Measurements from ENCODE around the gene ACBD4. TPM values are rescaled to one million over a fixed set of nuclear protein-coding genes. Genes with fewer than 3 reads are reported as not detected.

Gene ACBD4
- polyA plus RNA-seq, 1 of the 3 experiments (the other 2 are of a cell fraction), result 15.8 TPM

- Histone ChIP-seq H4K20me1 (ENCODE audit: insufficient read depth) (no peaks in the 10 kb centered on the region), H3K27me3 (ENCODE audit: insufficient read depth) (no peaks in the 10 kb centered on the region), H3K9ac (no peak overlapping the region), H3K4me1 (ENCODE audit: control insufficient read depth in 1 of 2, insufficient read depth in 2 of 2, low read depth in 1 of 2, low read length in 1 of 2) (peaks cover 0 to 1% of the 10 kb centered on the region in 2 experiments; a peak in 1 of 4 replicates), H3K36me3 (replicated peaks in 1 of 2; ENCODE audit: control insufficient read depth in 1 of 2, insufficient read depth in 2 of 2, low read length in 1 of 2) (peaks cover 19 to 70% of the 10 kb centered on the region in 2 experiments), H3K9me2 (no peaks in the 10 kb centered on the region), H3K79me2 (ENCODE audit: insufficient read depth) (no peaks in the 10 kb centered on the region), H3K4me2 (no peak overlapping the region), H3K27ac (ENCODE audit: low read depth in 2 of 2, low read length in 1 of 2) (no peak overlapping the region), H3F3A (replicated peaks; ENCODE audit: insufficient read depth) (peaks cover 3% of the 10 kb centered on the region), H2AFZ (ENCODE audit: low read depth) (no peak overlapping the region), H3K4me3 (ENCODE audit: low read depth in 2 of 2, low read length in 1 of 2) (no peak overlapping the region), H3K9me3 (no peaks in the 10 kb centered on the region)
- no peak for TF ChIP-seq FOXM1 (IDR thresholded peaks at IDR 0.05; ENCODE audit: low read depth)
- TF ChIP-seq, protein P1, sequence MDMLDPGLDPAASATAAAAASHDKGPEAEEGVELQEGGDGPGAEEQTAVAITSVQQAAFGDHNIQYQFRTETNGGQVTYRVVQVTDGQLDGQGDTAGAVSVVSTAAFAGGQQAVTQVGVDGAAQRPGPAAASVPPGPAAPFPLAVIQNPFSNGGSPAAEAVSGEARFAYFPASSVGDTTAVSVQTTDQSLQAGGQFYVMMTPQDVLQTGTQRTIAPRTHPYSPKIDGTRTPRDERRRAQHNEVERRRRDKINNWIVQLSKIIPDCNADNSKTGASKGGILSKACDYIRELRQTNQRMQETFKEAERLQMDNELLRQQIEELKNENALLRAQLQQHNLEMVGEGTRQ (IDR thresholded peaks at IDR 0.05; ENCODE audit: borderline replicate concordance, low read depth, low read length), result no peak
- no peak for TF ChIP-seq GABPA (IDR thresholded peaks at IDR 0.05; ENCODE audit: low read depth)
- no peak for TF ChIP-seq MXI1 (IDR thresholded peaks at IDR 0.05; ENCODE audit: low read depth, low read length)
- no peak for TF ChIP-seq ELF1 (IDR thresholded peaks at IDR 0.05)
- no peak for TF ChIP-seq FOXJ3 (CRISPR knock-in tag; IDR thresholded peaks at IDR 0.05)
- no peak for TF ChIP-seq CTCF (IDR thresholded peaks at IDR 0.05)
- TF ChIP-seq FOSL2 (IDR thresholded peaks at IDR 0.05; ENCODE audit: borderline replicate concordance, low read depth), result no peak
- TF ChIP-seq, protein P2, sequence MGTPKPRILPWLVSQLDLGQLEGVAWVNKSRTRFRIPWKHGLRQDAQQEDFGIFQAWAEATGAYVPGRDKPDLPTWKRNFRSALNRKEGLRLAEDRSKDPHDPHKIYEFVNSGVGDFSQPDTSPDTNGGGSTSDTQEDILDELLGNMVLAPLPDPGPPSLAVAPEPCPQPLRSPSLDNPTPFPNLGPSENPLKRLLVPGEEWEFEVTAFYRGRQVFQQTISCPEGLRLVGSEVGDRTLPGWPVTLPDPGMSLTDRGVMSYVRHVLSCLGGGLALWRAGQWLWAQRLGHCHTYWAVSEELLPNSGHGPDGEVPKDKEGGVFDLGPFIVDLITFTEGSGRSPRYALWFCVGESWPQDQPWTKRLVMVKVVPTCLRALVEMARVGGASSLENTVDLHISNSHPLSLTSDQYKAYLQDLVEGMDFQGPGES (IDR thresholded peaks at IDR 0.05; ENCODE audit: low read depth, low read length), result no peak
- TF ChIP-seq TEAD4 (IDR thresholded peaks at IDR 0.05; ENCODE audit: borderline replicate concordance, insufficient read depth), result no peak
- no peak for TF ChIP-seq PBX3 (IDR thresholded peaks at IDR 0.05)
- TF ChIP-seq, protein P3, sequence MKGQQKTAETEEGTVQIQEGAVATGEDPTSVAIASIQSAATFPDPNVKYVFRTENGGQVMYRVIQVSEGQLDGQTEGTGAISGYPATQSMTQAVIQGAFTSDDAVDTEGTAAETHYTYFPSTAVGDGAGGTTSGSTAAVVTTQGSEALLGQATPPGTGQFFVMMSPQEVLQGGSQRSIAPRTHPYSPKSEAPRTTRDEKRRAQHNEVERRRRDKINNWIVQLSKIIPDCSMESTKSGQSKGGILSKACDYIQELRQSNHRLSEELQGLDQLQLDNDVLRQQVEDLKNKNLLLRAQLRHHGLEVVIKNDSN (IDR thresholded peaks at IDR 0.05; ENCODE audit: borderline replicate concordance, low read depth), result no peak
- TF ChIP-seq ZBTB33 (IDR thresholded peaks at IDR 0.05; ENCODE audit: borderline replicate concordance, low read depth), result no peak
- TF ChIP-seq TAF1 (IDR thresholded peaks at IDR 0.05; ENCODE audit: borderline replicate concordance, low read depth, low read length), result no peak
- TF ChIP-seq SIN3A (IDR thresholded peaks at IDR 0.05; ENCODE audit: borderline replicate concordance, low read depth, low read length), result no peak
- TF ChIP-seq RCOR1 (IDR thresholded peaks at IDR 0.05; ENCODE audit: low read length), result no peak
- no peak for TF ChIP-seq RFX5 (IDR thresholded peaks at IDR 0.05; ENCODE audit: low read length)
- no peak for TF ChIP-seq SMC3 (IDR thresholded peaks at IDR 0.05; ENCODE audit: low read depth, low read length)
- ChIA-PET POLR2A (interaction anchor here (0.7 kb wide), 1 partner anchor 242 kb away, joined by 3 read pairs; no protein-coding TSS in a partner anchor), CTCF (interaction anchor here (1.2 to 5.5 kb wide), 5 partner anchors 10 to 86 kb away, joined by 3 to 33 read pairs (median 4); partner anchors contain the start of genes ACBD4 and PLCD3)
- 96% methylated on average over 5 of the region's 5 CpGs for WGBS (ENCODE audit: low lambda C conversion rate)
- no peak for DNase-seq
Observed at GRCh38 chr17:45106096-45106495, 29.4 kb upstream of the ACBD4 start.

Measured in SK-N-SH (cell line).